HT1080 (cell line): ENCODE data around the gene SETX. TPM values are rescaled to one million over a fixed set of nuclear protein-coding genes. Genes with fewer than 3 reads are reported as not detected.
"Not testable (repeated sequence)": the region's sequence is repeated elsewhere in the genome, so short reads cannot be mapped to it uniquely, and the experiment has no call there.

ENCODE experiments used
- DNase-seq: peaks from one replicate; pipeline ENCODE4 v3.0.0-alpha.2; 2015; ENCODE audit warnings: low read depth
- polyA plus RNA-seq, 2 experiments: library from polyadenylated mRNA; depleted of rRNA; stranded (reverse); fragments of >200 nt; gene quantifications; 2 replicates each; pipeline ENCODE4 v1.2.3, GENCODE V29; 2015
- total RNA-seq: library from RNA; depleted of rRNA; stranded (reverse); fragments of >200 nt; shearing (Covaris generic); gene quantifications from 2 replicates; pipeline ENCODE4 v1.2.3, GENCODE V29; 2014; rRNA removed

SETX gene, protein sequence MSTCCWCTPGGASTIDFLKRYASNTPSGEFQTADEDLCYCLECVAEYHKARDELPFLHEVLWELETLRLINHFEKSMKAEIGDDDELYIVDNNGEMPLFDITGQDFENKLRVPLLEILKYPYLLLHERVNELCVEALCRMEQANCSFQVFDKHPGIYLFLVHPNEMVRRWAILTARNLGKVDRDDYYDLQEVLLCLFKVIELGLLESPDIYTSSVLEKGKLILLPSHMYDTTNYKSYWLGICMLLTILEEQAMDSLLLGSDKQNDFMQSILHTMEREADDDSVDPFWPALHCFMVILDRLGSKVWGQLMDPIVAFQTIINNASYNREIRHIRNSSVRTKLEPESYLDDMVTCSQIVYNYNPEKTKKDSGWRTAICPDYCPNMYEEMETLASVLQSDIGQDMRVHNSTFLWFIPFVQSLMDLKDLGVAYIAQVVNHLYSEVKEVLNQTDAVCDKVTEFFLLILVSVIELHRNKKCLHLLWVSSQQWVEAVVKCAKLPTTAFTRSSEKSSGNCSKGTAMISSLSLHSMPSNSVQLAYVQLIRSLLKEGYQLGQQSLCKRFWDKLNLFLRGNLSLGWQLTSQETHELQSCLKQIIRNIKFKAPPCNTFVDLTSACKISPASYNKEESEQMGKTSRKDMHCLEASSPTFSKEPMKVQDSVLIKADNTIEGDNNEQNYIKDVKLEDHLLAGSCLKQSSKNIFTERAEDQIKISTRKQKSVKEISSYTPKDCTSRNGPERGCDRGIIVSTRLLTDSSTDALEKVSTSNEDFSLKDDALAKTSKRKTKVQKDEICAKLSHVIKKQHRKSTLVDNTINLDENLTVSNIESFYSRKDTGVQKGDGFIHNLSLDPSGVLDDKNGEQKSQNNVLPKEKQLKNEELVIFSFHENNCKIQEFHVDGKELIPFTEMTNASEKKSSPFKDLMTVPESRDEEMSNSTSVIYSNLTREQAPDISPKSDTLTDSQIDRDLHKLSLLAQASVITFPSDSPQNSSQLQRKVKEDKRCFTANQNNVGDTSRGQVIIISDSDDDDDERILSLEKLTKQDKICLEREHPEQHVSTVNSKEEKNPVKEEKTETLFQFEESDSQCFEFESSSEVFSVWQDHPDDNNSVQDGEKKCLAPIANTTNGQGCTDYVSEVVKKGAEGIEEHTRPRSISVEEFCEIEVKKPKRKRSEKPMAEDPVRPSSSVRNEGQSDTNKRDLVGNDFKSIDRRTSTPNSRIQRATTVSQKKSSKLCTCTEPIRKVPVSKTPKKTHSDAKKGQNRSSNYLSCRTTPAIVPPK (N-terminal part only)
- total RNA-seq: 16.1 and 17.9 TPM in 2 replicates
- polyA plus RNA-seq (2015; cell fraction: cytosol; rRNA removed): 7.3 and 7.6 TPM in 2 replicates
- 19.2 and 20.8 TPM in 2 replicates for polyA plus RNA-seq (2015; cell fraction: nucleus; rRNA removed)

DNA sequence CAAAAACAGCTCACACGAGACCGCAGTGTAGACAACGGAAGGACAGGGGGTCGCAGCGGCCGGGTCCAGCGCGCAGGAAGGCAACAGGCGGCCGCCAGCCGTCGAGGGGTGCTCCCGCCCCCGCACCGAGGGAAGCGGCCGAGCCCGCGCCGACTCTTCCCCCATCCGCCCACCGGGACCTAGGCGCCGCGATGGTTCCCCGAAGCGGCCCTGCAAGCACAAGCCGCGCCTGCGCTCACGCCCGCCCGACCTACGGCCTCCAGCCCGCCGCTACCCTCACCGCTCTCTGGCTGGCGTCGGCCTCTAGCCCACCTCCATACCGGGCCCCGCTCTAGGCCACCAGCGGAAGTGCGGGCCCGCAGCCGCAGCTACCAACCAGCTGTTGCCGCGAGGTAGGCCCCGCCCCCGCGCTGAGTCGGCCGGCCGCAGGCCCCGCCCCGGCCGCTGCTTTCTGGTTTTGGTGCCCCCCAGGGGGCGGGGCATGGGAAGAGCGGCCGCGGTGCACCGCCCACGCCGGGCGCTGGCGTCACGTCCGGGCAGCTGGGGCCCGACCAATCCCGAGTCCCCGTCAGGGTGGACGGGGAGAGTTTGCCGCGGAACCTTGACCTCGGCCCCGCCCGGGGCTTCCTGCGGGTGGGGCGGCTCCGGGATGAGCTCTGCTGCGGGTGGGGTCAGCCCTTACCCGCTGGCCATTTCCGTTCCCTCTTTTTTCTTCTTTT, at the start of gene SETX:
SETX (minus strand) TSS at position 350 of the 719 bp plus-strand sequence. CDS start 5,558 bp downstream, outside the sequence.
- peak; percentile 98 for DNase-seq

DNA sequence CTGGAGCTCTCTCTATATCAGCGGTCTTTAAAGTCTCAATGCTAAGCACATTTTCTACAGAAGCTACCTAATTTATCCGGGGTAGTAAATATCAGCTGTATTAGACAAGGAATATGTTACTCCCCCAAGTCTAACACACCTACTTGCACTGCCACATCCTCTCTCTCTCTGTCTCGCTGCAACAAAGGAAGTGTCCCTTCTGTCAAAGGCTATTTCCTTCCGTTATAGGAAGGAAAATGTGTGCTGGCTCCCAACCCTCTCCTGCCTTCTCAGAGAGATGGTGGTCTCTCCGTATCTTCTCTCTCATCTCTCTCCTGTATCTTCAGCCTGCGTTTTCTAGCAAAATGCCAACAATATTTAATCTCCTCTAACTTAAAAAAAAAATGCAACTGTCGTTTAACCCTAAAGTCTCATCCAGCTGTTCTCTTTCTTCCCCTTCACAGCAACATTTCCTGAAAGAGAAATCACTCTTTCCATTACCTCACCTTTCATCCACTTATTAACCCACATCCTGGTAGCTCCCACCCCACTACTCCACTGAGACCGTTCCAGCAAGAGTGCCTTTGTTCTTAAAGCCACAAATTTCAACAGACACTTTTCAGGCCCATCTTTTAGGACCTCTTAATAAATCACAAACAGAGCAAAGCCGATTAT, 49.6 kb upstream of the SETX start:
- DNase-seq: peak; percentile 10

DNA sequence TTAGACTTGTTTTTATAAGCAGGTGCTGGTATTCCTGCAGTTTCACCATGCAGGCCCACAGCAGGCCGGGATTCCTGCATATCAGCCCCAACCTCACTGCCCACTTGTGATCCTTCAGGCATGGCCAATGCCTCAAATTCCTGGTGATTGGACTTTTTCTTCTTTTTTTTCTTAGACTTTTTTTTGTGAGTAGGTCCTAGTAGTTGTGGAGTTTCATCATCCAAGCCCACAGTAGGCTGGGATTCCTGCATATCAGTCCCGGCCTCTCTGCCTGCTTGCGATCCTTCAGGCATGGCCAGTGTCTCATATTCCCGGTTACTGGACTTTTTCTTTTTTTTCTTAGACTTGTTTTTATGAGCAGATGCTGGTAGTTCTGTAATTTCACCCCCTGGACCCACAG, 47.0 kb upstream of the SETX start:
- no peak for DNase-seq

DNA sequence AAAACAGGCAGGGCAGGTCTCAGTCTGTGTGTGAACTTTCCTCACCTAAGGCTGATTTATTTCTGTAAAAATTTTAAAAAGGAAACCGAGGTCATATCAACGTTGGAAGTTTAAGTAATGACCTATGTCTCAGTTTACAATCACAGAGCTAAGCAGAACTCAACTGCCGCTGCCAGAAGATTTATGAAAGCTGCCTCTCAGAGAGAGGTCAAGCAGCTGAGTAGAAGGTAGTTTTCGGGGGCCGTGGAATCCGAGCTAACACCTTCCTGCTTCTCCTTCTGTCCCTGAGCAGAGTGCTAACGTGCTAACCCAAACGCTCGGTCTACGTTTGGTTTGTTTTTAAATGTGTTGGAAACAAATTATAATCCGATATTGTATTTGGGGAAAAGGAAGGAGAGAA, 40.8 kb upstream of the SETX start:
- DNase-seq: no peak

DNA sequence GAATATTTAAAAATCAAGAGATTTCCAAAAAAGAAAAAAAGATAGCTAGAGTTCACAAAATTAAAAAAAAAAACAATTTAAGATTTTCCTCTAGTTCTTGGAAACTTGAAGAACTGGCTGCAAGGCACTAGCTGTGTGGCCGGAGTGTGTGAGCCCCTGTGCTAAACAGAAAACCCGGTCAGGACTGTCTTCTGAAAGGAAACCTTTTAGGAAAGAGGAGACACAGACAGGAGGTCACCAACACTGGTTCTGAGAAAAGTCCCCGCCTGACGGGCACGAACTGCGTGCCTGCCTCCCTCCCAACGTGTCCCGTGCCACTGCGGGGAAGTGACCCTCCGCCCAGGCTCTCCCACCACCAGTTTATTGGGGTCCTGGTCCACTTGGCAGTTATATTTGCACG, 36.7 kb upstream of the SETX start:
- DNase-seq: no peak

DNA sequence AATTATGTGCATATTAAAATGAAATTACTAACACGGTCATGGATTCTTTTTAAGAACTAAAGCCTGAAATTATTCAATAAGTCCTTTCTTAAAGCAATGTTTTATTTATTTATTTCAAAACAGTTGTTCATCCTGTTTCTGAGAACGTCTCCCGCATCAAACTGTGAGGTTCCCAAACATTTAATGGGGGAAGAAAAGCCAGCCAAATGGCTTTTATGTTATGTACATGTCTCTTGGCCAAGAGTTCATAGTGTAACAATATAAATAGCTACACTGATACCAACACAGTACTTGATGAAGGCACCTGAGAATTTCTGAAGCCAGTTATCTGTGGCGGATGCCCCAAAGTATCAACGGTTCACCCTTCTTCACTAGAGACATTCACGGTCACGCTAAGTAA, 36.2 kb upstream of the SETX start:
- no peak for DNase-seq

DNA sequence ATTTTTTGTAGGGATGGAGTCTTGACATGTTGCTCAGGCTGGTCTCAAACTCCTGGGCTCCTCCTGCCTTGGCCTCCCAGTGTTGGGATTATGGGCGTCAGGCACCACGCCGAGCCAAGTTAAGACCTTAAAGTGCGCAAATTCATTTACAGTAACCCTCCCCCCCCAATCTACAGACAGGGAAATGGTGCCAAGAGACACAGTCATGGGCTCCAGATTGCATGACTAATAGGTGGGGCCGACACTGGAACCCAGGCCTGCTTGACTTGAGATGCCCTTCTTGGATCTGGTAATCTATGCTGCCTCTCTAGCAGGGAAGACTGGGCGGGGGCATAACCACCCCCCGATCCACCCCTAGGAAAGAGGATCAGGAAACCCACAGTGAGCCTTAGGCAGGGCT, 32.3 kb upstream of the SETX start:
- no peak for DNase-seq

DNA sequence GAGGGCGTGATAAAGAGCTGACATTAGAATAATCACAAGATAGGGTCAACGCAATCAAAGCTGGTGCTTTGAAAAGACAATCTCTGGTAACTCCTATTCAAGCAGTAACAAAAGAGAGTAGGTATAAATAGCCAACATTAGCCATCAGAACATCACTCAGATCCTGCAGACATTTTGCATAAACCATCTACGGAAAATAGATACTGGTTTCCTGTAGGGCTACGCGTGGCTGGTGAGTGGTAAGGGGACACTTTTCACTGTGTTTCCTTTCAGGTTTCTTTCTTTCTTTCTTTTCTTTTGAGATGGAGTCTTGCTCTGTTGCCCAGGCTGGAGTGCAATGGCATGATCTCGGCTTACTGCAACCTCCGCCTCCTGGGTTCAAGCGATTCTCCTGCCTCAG, 29.6 kb upstream of the SETX start:
- DNase-seq: no peak

DNA sequence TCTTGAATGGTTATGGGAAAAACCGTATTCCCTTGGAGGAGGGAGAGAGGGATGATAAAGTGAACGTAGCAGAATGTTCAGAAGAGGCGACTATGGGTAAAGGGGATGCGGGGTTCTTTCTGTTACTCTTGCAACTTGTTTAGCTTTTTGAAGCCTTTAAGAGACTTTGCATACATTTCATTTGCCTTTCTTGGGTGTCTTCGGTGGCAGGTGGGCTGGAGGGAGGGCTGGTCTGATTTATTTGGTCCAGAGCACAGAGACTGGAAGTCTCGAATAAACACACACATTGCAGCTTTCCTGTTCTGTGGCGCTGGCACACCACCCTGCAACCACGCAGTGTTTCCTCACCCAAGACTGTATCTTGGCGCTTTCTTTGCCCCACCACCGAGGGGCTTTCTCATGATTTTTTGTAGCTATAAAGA, 28.7 kb upstream of the SETX start:
- no peak for DNase-seq

DNA sequence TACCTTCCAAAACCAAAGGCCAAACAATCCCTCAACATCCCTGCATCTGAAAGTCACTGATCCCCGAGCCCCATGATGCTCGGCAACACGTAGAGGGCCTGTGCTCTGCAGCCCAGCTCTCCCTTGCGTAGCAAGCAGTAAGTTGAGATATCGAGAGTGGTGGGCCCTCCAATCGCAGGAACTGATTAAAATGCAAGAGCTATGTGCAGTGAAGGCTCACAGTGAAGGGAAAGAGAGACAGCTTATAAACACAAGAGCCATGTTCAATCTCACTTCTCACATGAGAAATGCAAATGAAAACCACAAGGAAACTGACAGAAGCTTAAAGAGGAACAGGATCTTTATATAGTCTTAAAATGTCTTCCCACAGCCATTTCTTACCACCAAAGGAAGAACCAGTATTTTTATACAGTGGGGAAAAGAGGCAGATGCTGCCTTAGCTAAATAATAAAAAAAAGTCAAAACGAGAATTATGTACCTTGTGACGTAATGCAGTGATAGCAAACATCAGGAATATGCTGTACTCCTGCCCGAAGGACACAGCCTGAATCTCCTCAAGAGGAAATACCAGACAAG, 27.3 kb upstream of the SETX start:
- DNase-seq: no peak

DNA sequence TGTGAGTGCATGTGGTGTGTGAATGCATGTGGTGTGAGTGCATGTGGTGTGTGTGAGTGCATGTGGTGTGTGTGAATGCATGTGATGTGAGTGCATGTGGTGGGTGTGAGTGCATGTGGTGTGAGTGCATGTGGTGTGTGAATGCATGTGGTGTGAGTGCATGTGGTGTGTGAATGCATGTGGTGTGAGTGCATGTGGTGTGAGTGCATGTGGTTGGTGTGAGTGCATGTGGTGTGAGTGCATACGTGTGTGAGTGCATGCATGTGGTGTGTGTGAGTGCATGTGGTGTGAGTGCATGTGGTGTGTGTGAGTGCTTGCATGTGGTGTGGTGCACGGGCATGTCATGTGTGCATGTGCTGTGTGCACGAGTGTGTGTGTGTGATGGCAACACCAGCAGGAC, 23.6 kb upstream of the SETX start:
- DNase-seq: not testable (repeated sequence)

DNA sequence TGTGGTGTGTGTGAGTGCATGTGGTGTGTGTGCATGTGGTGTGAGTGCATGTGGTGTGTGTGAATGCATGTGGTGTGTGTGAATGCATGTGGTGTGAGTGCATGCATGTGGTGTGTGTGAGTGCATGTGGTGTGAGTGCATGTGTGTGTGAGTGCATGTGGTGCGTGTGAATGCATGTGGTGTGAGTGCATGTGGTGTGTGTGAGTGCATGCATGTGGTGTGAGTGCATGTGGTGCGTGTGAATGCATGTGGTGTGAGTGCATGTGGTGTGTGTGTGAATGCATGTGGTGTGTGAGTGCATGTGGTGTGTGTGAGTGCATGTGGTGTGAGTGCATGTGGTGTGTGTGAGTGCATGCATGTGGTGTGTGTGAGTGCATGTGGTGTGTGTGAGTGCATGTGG, 23.0 kb upstream of the SETX start:
- not testable (repeated sequence) for DNase-seq

DNA sequence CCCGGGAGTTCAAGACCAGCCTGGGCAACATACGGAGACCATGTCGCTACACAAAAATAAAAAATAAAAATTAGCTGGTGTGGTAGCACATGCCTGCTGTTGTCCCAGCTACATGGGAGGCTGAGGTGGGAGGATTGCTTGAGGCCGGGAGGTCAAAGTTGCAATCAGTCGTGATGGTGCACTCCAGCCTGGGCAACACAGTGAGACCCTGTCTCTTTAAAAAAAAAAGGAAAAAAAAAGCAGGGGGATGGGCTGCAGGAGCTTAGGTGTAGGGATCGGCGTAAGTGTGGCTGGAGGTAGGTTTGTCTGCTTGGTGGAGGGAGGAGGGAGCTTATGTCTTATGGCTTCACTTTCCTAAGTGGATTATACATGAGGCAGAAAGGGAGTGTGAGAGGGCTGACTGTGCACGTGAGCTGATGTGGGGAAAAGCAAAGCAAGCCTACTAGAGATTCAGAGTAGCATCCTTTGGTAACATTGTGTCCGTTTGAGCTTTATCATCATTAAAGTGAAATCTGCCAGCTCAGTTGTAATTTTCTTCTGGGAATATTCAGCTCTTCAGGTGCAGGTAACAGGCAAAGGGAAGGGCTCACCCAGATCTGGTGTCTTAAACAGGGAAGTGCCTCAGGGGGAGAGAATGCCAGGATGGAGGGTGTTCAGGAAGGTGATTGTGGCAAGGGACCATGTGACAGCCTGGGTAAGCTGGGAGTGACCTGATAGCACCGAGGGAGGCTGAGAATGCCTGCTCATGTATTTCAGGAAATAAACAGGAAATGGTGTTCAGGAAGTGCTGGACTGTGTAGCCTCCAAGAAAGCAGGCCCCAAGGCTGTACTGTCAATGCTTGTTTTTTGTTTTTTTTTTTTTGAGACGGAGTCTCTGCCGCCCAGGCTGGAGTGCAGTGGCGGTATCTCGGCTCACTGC, 17.6 kb upstream of the SETX start:
- peak; percentile 69 for DNase-seq

DNA sequence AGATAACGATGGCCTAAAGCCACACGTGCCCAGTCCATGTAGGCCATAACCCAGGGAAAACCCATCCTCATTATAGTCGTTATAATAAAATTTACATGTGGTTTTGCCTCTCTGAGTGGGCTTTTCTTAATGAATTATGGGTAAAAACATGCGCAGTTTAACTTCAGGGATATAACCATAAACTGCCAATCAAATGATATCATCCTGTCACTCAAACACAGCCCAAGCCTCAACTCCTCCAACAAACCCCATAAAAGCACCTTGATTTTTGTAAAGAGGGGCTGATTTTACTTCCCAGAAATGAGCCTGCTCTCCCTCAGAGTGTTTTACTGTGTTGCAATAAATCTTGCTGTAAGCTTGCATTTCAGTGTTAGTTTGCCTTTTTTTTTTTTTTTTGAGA, 15.8 kb upstream of the SETX start:
- DNase-seq: no peak

DNA sequence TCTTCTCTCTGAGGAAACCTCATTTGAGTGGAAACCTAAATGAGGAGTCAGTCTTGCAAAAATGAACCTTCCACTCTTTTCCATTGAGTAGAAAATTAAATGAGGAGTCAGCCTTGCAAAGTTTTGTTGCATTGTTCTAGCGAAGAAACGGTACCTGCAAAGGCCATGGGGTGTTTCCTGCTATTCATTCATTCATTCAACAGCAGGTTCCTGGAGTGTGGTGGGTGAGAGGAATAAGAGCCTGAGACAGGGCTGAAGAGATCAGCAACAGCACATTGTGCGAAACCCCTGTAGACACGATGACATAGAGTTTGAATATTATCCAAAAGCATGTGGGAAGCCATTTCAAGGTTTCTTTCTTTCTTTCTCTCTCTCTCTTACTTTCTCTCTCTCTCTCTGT, 14.6 kb upstream of the SETX start:
- no peak for DNase-seq

DNA sequence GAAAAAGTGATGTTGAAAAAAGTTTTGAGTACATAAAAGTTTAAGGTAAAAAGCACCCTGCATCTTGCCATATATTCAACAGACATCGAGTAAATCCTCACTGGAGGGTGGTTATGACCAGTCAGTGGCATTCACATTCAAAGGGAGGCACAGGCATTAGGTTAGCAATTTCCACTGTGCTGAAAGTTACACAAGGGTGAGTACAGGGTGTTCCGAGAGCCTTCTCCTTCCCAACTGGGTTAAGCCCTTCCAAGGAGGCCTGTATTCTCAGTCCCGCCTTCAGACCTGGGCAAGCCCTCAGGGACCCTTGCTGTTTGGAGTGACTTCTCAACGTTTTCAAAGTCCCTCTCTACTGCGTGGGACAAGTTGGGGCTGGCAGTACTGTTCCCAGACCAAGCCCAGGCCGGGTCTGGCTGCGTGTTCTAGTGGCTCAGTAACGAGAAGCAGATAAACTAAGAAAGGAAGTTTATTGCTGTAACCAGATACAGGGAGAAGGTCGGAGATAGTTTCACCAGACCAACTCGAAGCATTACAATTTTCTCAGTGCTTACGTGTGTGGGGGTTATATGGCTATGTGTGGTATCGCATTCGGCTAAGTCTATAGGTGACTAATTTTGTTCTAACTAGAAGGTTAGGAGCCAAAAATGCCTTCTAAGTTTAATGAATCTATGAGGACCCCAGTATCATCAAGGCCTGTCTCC, 13.0 kb upstream of the SETX start:
- no peak for DNase-seq

DNA sequence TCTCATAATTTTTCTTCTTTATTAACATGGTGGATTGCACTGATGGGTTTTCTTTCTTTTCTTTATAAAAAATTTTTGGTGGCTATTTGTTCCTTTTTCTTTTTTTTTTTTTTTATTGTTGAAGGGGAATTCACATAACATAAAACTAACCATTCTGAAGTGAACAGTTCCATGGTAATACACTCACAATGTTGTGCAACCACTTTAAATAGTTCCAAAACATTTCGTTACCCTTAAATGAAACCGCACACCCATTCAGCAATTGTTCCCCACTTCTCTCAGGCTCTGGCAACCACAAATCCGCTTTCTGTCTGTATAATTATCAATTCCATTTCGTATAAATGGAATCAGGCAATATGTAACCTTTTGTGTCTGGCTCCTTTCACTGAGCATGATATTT, 11.7 kb upstream of the SETX start:
- no peak for DNase-seq

DNA sequence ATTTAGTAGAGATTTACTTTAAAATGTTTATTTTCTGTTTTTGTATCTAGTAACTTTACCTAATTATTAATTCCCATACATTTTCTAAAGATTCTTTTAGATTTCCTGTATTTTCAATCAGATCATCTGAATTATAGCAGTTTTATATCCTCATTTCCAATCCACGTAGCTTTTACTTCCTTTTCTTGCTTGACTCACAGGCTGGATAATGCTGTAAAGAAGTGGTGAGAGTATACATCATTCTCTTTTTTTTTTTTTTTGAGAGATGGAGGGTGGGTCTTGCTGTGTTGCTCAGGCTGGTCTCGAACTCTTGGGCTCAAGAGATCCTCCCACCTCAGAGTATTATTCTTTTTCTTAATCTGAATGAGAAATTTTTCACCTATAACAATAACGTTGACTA, 11.2 kb upstream of the SETX start:
- DNase-seq: no peak
